ENCODE results near the gene APBA2.

- TF ChIP-seq CTCF (conservative IDR thresholded peaks at IDR 0.05; ENCODE audit: low read depth, low read length) = no peak
- TF ChIP-seq RFX5 (IDR thresholded peaks at IDR 0.05; ENCODE audit: low read depth, low read length) = no peak
- TF ChIP-seq BHLHE40 (IDR thresholded peaks at IDR 0.05; ENCODE audit: low read depth, low read length) = no peak
- TF ChIP-seq USF2 (IDR thresholded peaks at IDR 0.05; ENCODE audit: low read depth, low read length) = no peak
- no peak for TF ChIP-seq POLR2A (IDR thresholded peaks at IDR 0.05; ENCODE audit: low read depth, low read length)
- no peak for TF ChIP-seq MXI1 (IDR thresholded peaks at IDR 0.05; ENCODE audit: borderline replicate concordance, low read depth, low read length)
These were observed 56.8 kb downstream of the APBA2 start for GRCh38 chr15:28942571-28942970.
